Measurements from ENCODE around the gene DNAH1. TPM values are rescaled to one million over a fixed set of nuclear protein-coding genes. Genes with fewer than 3 reads are reported as not detected.
A peak's percentile ranks its signal among the peaks of the same experiment; 100 is the strongest.

Gene DNAH1
- total RNA-seq, 2 donors from 2014 or later = 50.3 to 58.5 TPM

DNA sequence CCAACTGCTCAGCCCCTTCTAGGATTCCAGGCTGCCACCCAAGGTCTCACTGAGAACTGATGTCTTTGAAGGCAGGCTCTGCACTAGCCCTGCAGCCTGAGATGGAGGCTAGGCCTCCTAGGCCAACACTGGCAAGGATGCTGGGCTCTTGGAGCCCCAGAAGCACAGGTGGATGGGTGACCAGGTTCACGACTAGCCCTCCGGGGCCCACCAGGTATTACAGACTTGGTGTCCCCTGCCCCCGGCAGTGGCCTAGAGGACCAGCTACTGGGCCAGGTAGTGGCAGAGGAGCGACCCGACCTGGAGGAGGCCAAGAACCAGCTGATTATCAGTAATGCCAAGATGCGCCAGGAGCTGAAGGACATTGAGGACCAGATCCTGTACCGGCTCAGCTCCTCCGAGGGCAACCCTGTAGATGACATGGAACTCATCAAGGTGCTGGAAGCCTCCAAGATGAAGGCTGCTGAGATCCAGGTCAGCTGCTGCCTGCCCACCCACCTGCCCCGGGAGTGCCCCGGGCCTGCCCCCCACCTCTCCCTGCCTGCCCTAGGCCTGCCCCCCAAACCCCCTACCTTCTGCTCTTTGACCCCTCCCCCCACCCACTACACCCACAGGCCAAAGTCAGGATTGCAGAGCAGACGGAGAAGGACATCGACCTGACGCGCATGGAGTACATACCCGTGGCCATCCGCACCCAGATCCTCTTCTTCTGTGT, 76.3 kb downstream of the DNAH1 start:
- DNase-seq (no peak), ATAC-seq (no peak)
- H3K36me3 Mint-ChIP-seq (ENCODE audit: low read depth) = peaks cover 14% of the 10 kb centered on the region
- no peaks in the 10 kb centered on the region for H3K27me3 Mint-ChIP-seq
- no peak overlapping the region for H3K27ac Mint-ChIP-seq
- H3K9me3 ChIP-seq (ENCODE audit: control insufficient read depth, low read length, poor library complexity, severe bottlenecking) = no peaks in the 10 kb centered on the region
- H3K4me1 Mint-ChIP-seq = peaks cover 6% of the 10 kb centered on the region
- H3K4me3 Mint-ChIP-seq = no peak overlapping the region

DNA sequence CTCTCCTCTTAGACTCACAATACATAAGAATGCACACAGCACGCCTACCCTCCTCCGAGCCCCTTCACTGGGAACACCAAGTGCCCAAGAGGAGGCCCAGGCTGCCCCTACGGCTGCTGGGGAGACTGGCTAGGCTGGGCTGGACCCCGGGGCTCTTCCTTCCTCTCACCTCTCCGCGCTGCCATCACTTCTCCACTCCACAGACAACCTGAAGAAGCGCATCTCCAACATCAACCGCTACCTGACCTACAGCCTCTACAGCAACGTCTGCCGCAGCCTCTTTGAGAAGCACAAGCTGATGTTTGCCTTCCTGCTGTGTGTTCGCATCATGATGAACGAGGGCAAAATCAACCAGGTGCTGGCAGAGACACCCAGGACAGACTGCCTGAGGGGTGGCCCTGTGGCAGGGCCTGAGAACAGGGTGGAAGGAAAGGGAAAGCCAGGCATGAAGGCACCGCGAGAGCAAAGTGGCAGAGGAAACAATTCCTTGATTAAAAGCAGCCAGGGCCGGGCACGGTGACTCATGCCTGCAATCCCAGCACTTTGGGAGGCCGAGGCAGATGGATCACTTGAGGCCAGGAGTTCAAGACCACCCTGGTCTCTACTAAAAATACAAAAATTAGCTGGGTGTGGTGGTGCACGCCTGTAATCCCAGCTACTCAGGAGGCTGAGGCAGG, 77.2 kb downstream of the DNAH1 start:
- peaks cover 14% of the 10 kb centered on the region for H3K36me3 Mint-ChIP-seq (ENCODE audit: low read depth)
- H3K27ac Mint-ChIP-seq = no peak overlapping the region
- H3K9me3 ChIP-seq (ENCODE audit: control insufficient read depth, low read length, poor library complexity, severe bottlenecking) = no peaks in the 10 kb centered on the region
- peak overlapping the region; percentile 68 for H3K4me3 Mint-ChIP-seq
- no peaks in the 10 kb centered on the region for H3K27me3 Mint-ChIP-seq
- peaks cover 6% of the 10 kb centered on the region for H3K4me1 Mint-ChIP-seq
- ATAC-seq (no peak), DNase-seq (peak in 1 of 3 donors; percentile 5)

DNA sequence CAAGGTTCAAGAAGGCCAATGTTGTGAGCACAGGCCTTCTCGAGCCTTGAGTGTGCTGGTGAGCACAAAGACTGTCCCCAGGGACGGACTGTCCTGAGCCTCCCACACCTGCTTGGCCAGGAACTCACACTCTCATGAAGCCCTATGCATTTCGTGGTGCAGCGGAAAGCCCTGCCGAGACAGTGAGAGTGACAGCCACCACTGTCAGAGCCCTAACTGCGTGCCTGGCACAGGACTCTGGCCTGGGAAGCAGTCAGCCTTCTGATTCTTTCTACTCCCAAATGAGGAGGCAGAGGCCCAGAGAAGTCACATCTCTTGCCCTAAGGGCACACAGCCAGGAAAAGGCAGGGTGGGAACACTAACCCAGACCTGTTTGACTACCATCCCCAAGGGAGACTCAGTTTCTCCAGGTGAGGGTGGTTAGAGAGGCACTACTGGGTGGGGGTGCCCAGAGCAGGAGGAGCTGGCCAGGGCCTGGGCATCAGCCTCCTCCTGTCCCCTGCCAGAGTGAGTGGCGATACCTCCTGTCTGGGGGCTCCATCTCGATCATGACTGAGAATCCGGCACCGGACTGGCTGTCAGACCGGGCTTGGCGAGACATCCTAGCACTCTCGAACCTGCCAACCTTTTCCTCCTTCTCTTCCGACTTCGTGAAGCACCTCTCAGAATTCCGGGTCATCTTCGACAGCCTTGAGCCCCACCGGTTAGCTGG, 78.0 kb downstream of the DNAH1 start:
- no peaks in the 10 kb centered on the region for H3K9me3 ChIP-seq (ENCODE audit: control insufficient read depth, low read length, poor library complexity, severe bottlenecking)
- peaks cover 14% of the 10 kb centered on the region for H3K36me3 Mint-ChIP-seq (ENCODE audit: low read depth)
- peak overlapping the region; percentile 53 for H3K27ac Mint-ChIP-seq
- DNase-seq (peak in 1 of 3 donors; percentile 4), ATAC-seq (no peak)
- H3K27me3 Mint-ChIP-seq = no peaks in the 10 kb centered on the region
- H3K4me3 Mint-ChIP-seq = no peak overlapping the region
- peaks cover 3% of the 10 kb centered on the region for H3K4me1 Mint-ChIP-seq

DNA sequence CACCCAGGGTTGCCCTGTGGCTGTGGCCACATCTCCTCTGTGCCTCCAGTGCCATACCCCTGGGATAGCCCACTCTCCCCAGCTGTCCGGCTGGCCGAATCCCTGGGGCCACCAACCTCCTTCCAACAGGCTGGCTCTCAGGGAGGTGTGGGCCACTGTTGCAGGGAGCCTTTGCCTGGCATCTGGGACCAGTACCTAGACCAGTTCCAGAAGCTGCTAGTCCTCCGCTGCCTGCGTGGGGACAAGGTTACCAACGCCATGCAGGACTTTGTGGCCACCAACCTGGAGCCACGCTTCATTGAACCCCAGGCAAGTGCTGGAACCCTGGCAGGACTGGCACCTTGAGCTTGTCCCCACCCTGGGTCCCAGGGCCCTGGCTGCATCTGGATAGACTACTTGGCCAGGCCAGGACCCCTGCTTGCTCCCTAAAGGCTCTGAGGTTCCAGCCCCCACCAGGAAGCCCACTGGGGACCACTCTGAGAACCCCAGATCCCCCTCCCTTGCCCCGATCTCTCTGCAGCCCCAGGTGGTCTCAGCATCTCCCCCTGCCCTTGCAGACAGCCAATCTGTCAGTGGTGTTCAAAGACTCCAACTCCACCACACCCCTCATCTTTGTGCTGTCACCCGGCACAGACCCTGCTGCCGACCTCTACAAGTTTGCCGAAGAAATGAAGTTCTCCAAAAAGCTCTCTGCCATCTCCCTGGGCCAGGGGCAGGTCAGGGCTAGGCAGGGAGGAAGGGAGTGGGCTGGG, 78.8 kb downstream of the DNAH1 start:
- peaks cover 14% of the 10 kb centered on the region for H3K36me3 Mint-ChIP-seq (ENCODE audit: low read depth)
- H3K4me1 Mint-ChIP-seq = peaks cover 3% of the 10 kb centered on the region
- peak overlapping the region; percentile 53 for H3K27ac Mint-ChIP-seq
- DNase-seq (peak in 1 of 3 donors; percentile 11), ATAC-seq (no peak)
- no peaks in the 10 kb centered on the region for H3K27me3 Mint-ChIP-seq
- H3K9me3 ChIP-seq (ENCODE audit: control insufficient read depth, low read length, poor library complexity, severe bottlenecking) = no peaks in the 10 kb centered on the region
- H3K4me3 Mint-ChIP-seq = no peak overlapping the region

DNA sequence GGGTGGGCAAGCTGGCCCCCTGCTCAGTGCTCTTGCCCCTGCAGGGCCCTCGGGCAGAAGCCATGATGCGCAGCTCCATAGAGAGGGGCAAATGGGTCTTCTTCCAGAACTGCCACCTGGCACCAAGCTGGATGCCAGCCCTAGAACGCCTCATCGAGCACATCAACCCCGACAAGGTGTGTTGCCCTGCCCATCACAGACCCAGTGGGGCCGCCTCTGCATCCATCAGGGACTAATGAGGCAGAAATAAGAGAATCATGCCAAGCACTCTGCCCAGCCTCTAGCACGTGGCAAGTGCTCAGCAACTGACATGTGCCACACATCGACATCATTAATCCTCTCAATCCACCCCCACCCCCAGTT, 79.4 kb downstream of the DNAH1 start:
- Mint-ChIP-seq H3K4me3 (no peak overlapping the region), H3K4me1 (peaks cover 3% of the 10 kb centered on the region), H3K36me3 (ENCODE audit: low read depth) (peaks cover 12% of the 10 kb centered on the region), H3K27ac (peak overlapping the region; percentile 53), H3K27me3 (no peaks in the 10 kb centered on the region)
- H3K9me3 ChIP-seq (ENCODE audit: control insufficient read depth, low read length, poor library complexity, severe bottlenecking) = no peaks in the 10 kb centered on the region
- no peak for ATAC-seq
- DNase-seq = no peak

DNA sequence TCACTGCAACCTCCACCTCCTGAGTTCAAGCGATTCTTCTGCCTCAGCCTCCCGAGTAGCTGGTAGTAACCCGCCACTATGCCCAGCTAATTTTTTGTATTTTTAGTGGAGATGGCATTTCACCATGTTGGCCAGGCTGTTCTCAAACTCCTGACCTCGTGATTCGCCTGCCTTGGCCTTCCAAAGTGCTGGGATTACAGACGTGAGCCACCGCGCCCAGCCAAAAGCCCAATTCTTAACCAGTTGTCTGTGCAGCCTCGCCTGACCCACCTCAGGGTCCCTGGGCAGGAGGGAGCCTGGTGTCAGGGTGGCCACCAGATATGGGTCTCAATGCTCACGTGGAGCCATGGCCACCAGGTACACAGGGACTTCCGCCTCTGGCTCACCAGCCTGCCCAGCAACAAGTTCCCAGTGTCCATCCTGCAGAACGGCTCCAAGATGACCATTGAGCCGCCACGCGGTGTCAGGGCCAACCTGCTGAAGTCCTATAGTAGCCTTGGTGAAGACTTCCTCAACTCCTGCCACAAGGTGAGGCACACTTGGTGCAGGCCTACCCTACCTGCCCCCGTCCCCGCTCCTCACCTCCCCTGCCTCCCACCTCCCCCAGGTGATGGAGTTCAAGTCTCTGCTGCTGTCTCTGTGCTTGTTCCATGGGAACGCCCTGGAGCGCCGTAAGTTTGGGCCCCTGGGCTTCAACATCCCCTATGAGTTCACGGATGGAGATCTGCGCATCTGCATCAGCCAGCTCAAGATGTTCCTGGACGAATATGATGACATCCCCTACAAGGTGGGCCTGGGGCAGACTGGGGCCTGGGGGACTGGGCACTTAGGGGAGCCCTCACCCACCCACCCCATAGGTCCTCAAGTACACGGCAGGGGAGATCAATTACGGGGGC, 80.1 kb downstream of the DNAH1 start:
- H3K27me3 Mint-ChIP-seq = no peaks in the 10 kb centered on the region
- H3K4me1 Mint-ChIP-seq = peaks cover 3% of the 10 kb centered on the region
- peaks cover 12% of the 10 kb centered on the region for H3K36me3 Mint-ChIP-seq (ENCODE audit: low read depth)
- H3K27ac Mint-ChIP-seq = no peak overlapping the region
- no peak overlapping the region for H3K4me3 Mint-ChIP-seq
- no peaks in the 10 kb centered on the region for H3K9me3 ChIP-seq (ENCODE audit: control insufficient read depth, low read length, poor library complexity, severe bottlenecking)
- DNase-seq (no peak), ATAC-seq (no peak)

DNA sequence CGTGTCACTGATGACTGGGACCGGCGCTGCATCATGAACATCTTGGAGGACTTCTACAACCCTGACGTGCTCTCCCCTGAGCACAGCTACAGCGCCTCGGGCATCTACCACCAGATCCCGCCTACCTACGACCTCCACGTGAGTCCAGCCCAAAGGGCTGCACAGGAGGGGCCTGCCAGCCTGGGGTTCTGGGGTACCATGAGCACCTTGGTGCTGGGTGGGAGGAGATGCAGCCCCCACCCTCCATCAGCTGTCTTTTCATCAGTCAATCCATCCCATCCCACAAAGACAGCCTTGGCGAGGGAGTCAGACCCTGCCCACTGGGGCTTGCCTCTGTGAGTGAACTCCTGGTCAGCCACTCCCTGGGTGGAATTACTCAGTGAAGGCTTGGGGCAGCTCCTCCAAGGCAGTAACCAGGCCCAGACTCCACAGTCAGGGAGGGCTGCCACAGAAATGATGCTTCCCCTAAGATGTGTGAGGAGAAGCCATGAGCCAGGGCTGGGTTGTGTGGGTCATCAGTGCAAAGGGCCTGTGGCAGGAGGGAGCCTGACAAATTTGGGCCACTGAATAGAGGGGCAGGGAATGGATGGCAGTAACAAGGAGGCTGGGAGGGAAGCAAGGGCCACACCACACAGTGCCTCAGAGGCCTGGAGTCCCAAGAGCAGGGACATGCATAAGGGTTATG, 80.9 kb downstream of the DNAH1 start:
- H3K9me3 ChIP-seq (ENCODE audit: control insufficient read depth, low read length, poor library complexity, severe bottlenecking) = no peaks in the 10 kb centered on the region
- H3K4me3 Mint-ChIP-seq = no peak overlapping the region
- H3K4me1 Mint-ChIP-seq = no peaks in the 10 kb centered on the region
- peaks cover 6% of the 10 kb centered on the region for H3K36me3 Mint-ChIP-seq (ENCODE audit: low read depth)
- DNase-seq (no peak), ATAC-seq (no peak)
- H3K27me3 Mint-ChIP-seq = no peaks in the 10 kb centered on the region
- H3K27ac Mint-ChIP-seq = no peak overlapping the region

DNA sequence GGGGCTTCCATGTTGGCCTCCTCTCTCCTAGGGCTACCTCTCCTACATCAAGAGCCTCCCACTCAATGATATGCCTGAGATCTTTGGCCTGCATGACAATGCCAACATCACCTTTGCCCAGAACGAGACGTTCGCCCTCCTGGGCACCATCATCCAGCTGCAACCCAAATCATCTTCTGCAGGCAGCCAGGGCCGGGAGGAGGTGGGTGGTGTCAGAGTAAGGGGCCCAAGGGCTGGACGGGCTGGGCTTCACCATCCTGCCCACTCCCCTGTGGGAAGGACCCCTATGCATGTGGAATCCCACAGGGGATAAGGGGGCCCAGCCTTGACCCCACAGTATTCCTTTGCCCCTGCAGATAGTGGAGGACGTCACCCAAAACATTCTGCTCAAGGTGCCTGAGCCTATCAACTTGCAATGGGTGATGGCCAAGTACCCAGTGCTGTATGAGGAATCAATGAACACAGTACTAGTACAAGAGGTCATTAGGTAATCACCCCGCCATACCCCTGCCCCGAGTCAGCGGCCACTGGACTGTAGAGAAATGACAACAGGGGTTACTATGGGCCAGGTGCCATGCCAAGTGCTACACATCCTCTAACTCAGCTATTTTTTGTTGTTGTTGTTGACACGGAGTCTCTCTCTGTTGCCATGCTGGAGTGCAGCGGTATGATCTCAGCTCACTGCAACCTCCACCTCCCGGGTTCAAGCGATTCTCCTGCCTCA, 81.7 kb downstream of the DNAH1 start:
- DNase-seq = no peak
- peaks cover 6% of the 10 kb centered on the region for H3K36me3 Mint-ChIP-seq (ENCODE audit: low read depth)
- peak overlapping the region; percentile 84 for H3K27ac Mint-ChIP-seq
- no peaks in the 10 kb centered on the region for H3K4me1 Mint-ChIP-seq
- ATAC-seq = no peak
- no peaks in the 10 kb centered on the region for H3K9me3 ChIP-seq (ENCODE audit: control insufficient read depth, low read length, poor library complexity, severe bottlenecking)
- H3K27me3 Mint-ChIP-seq = no peaks in the 10 kb centered on the region
- H3K4me3 Mint-ChIP-seq = no peak overlapping the region

DNA sequence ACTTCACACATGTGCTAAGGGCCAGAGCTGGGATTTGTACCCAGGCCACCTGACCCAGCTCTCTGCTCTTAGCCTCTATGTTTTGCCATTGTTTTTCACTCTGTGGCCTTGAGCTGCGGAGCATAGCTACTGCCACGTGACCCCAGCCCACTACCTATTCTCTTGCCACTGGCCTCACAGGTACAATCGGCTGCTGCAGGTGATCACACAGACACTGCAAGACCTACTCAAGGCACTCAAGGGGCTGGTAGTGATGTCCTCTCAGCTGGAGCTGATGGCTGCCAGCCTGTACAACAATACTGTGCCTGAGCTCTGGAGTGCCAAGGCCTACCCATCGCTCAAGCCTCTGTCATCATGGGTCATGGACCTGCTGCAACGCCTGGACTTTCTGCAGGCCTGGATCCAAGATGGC, 82.6 kb downstream of the DNAH1 start:
- H3K27me3 Mint-ChIP-seq = no peaks in the 10 kb centered on the region
- peaks cover 3% of the 10 kb centered on the region for H3K36me3 Mint-ChIP-seq (ENCODE audit: low read depth)
- no peaks in the 10 kb centered on the region for H3K9me3 ChIP-seq (ENCODE audit: control insufficient read depth, low read length, poor library complexity, severe bottlenecking)
- no peaks in the 10 kb centered on the region for H3K4me1 Mint-ChIP-seq
- peak overlapping the region; percentile 84 for H3K27ac Mint-ChIP-seq
- DNase-seq (no peak), ATAC-seq (no peak)
- peak overlapping the region; percentile 49 for H3K4me3 Mint-ChIP-seq

DNA sequence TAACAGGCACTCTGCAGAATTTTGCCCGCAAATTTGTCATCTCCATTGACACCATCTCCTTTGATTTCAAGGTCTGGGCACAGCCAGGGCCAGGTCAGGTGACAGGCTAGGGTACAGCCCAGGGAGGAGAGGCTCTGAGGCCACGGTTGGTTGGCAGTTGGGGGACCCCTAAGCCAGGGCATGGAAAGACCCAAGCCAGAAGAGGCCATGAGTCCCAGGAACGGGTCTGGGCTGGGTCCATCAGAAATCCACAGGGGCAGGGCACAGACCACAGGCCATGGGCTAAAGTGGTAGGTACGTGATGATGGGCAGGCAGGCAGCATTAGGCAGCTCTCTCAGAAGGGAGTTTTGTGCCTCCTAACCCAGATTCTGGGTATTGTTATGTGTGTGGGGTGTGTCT, 83.0 kb downstream of the DNAH1 start:
- Mint-ChIP-seq H3K27me3 (no peaks in the 10 kb centered on the region), H3K36me3 (ENCODE audit: low read depth) (peaks cover 3% of the 10 kb centered on the region), H3K4me1 (no peaks in the 10 kb centered on the region), H3K27ac (peak overlapping the region; percentile 84), H3K4me3 (no peak overlapping the region)
- no peak for ATAC-seq
- DNase-seq = no peak
- H3K9me3 ChIP-seq (ENCODE audit: control insufficient read depth, low read length, poor library complexity, severe bottlenecking) = no peaks in the 10 kb centered on the region

DNA sequence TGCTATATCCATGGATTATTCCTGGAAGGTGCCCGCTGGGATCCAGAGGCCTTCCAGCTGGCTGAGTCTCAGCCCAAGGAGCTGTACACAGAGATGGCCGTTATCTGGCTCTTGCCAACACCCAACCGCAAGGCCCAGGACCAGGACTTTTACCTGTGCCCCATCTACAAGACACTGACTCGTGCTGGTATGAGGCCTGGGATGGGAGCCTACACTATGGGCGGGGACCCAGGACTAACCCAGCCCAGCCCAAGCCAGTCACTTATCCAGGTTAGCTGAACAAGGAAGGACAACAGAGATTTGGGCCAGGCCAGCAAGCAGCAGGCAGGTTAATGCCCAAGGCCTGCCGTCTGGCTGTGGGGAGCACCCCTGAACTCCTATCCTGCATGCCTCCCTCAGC, 83.5 kb downstream of the DNAH1 start:
- no peaks in the 10 kb centered on the region for H3K9me3 ChIP-seq (ENCODE audit: control insufficient read depth, low read length, poor library complexity, severe bottlenecking)
- Mint-ChIP-seq H3K27ac (peak overlapping the region; percentile 84), H3K4me1 (no peaks in the 10 kb centered on the region), H3K36me3 (ENCODE audit: low read depth) (peaks cover 3% of the 10 kb centered on the region), H3K27me3 (no peaks in the 10 kb centered on the region), H3K4me3 (no peak overlapping the region)
- no peak for ATAC-seq
- no peak for DNase-seq

All from T-helper 17 cell (primary cell).